ENCODE data around the gene MYH10.

MYH10 gene

GRCh38 chr17:8473451-8474192 is 156.9 kb downstream of the MYH10 start:
- no peak for DNase-seq
- Histone ChIP-seq H2AFZ (ENCODE audit: low read depth, low read length) (no peak overlapping the region), H3K9me3 (ENCODE audit: insufficient read depth, low read length, severe bottlenecking) (no peaks in the 10 kb centered on the region), H4K20me1 (ENCODE audit: insufficient read depth, low read length) (peaks cover 19% of the 10 kb centered on the region), H3K36me3 (ENCODE audit: insufficient read depth, low read length) (peaks cover 86% of the 10 kb centered on the region), H3K4me2 (ENCODE audit: insufficient read depth, low read length) (no peak overlapping the region), H3K4me1 (ENCODE audit: insufficient read depth, low read length) (no peaks in the 10 kb centered on the region), H3K27ac (ENCODE audit: low read length) (no peak overlapping the region), H3K27me3 (ENCODE audit: insufficient read depth, low read length, poor library complexity) (no peaks in the 10 kb centered on the region), H3K9ac (ENCODE audit: low read depth, low read length) (no peak overlapping the region), H3K4me3 (ENCODE audit: low read depth in 1 of 2, low read length in 2 of 2) (no peak overlapping the region), H3K79me2 (ENCODE audit: insufficient read depth, low read length) (no peaks in the 10 kb centered on the region; the same call in 1 of the 2 replicates)
- ATAC-seq (ENCODE audit: insufficient read depth, low read depth) = no peak
- TF ChIP-seq, protein P1, sequence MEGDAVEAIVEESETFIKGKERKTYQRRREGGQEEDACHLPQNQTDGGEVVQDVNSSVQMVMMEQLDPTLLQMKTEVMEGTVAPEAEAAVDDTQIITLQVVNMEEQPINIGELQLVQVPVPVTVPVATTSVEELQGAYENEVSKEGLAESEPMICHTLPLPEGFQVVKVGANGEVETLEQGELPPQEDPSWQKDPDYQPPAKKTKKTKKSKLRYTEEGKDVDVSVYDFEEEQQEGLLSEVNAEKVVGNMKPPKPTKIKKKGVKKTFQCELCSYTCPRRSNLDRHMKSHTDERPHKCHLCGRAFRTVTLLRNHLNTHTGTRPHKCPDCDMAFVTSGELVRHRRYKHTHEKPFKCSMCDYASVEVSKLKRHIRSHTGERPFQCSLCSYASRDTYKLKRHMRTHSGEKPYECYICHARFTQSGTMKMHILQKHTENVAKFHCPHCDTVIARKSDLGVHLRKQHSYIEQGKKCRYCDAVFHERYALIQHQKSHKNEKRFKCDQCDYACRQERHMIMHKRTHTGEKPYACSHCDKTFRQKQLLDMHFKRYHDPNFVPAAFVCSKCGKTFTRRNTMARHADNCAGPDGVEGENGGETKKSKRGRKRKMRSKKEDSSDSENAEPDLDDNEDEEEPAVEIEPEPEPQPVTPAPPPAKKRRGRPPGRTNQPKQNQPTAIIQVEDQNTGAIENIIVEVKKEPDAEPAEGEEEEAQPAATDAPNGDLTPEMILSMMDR (IDR thresholded peaks at IDR 0.05; ENCODE audit: borderline replicate concordance, extremely low read depth, low read length, poor library complexity, severe bottlenecking) = no peak
- no peak for TF ChIP-seq EZH2 (IDR thresholded peaks at IDR 0.05; ENCODE audit: borderline replicate concordance, low read depth, low read length, severe bottlenecking)

GRCh38 chr17:8472663-8473062 is 157.9 kb downstream of the MYH10 start:
- Histone ChIP-seq H3K36me3 (ENCODE audit: insufficient read depth, low read length) (peaks cover 85% of the 10 kb centered on the region), H3K27ac (ENCODE audit: low read length) (no peak overlapping the region), H4K20me1 (ENCODE audit: insufficient read depth, low read length) (peaks cover 21% of the 10 kb centered on the region), H3K4me2 (ENCODE audit: insufficient read depth, low read length) (no peak overlapping the region), H2AFZ (ENCODE audit: low read depth, low read length) (no peak overlapping the region), H3K27me3 (ENCODE audit: insufficient read depth, low read length, poor library complexity) (no peaks in the 10 kb centered on the region), H3K9me3 (ENCODE audit: insufficient read depth, low read length, severe bottlenecking) (no peaks in the 10 kb centered on the region), H3K79me2 (ENCODE audit: insufficient read depth, low read length) (no peaks in the 10 kb centered on the region; the same call in 1 of the 2 replicates), H3K4me3 (ENCODE audit: low read depth in 1 of 2, low read length in 2 of 2) (no peak overlapping the region), H3K4me1 (ENCODE audit: insufficient read depth, low read length) (no peaks in the 10 kb centered on the region), H3K9ac (ENCODE audit: low read depth, low read length) (no peak overlapping the region)
- TF ChIP-seq, protein P1 (IDR thresholded peaks at IDR 0.05; ENCODE audit: borderline replicate concordance, extremely low read depth, low read length, poor library complexity, severe bottlenecking) = no peak
- TF ChIP-seq EZH2 (IDR thresholded peaks at IDR 0.05; ENCODE audit: borderline replicate concordance, low read depth, low read length, severe bottlenecking) = no peak
- no peak for DNase-seq
- no peak for ATAC-seq (ENCODE audit: insufficient read depth, low read depth)

DNA sequence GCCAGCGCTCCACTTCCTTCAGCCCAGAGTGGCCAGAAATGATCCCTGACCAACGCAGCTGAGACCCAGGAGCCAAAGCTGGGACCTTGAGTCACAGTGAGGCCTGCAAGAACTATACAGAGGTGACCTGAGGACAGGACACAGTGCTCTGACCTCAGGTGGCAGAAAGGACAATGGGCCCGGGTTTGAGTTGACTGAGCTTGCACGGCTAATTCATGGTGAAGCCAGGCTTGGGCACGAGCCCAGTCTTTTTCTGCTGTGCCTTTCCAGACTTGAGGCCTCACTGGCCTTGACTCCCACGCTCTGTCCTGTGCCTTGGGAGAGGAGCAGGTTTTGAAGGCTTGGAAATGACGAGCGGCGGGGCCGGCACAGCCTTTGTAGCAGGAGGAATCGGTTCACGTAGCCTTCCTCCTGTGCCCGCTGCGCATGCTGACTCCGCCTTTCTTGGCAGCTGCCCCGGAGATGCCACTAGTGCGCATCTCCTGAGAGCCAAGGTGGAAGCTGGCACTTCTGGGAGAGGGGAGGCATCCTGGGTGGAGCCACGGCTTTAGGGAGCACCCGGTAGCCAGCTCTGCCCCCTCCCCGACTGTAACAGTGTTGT is 160.0 kb downstream of the MYH10 start:
- Histone ChIP-seq H3K27ac (ENCODE audit: low read length) (no peak overlapping the region), H3K79me2 (ENCODE audit: insufficient read depth, low read length) (peaks cover 2% of the 10 kb centered on the region), H3K27me3 (ENCODE audit: insufficient read depth, low read length, poor library complexity) (no peaks in the 10 kb centered on the region), H3K9me3 (ENCODE audit: insufficient read depth, low read length, severe bottlenecking) (no peaks in the 10 kb centered on the region), H3K9ac (ENCODE audit: low read depth, low read length) (no peak overlapping the region), H2AFZ (ENCODE audit: low read depth, low read length) (no peak overlapping the region), H3K4me1 (ENCODE audit: insufficient read depth, low read length) (no peaks in the 10 kb centered on the region), H3K4me2 (ENCODE audit: insufficient read depth, low read length) (no peak overlapping the region), H3K4me3 (ENCODE audit: low read depth in 1 of 2, low read length in 2 of 2) (no peak overlapping the region), H3K36me3 (ENCODE audit: insufficient read depth, low read length) (peaks cover 78% of the 10 kb centered on the region), H4K20me1 (ENCODE audit: insufficient read depth, low read length) (peaks cover 25% of the 10 kb centered on the region)
- DNase-seq = no peak
- TF ChIP-seq, protein P1 (IDR thresholded peaks at IDR 0.05; ENCODE audit: borderline replicate concordance, extremely low read depth, low read length, poor library complexity, severe bottlenecking) = no peak
- no peak for TF ChIP-seq EZH2 (IDR thresholded peaks at IDR 0.05; ENCODE audit: borderline replicate concordance, low read depth, low read length, severe bottlenecking)
- no peak for ATAC-seq (ENCODE audit: insufficient read depth, low read depth)

All from DND-41 (cell line).